ENCODE measurements around the gene UBL4B. TPM values are rescaled to one million over a fixed set of nuclear protein-coding genes. Genes with fewer than 3 reads are reported as not detected.

Gene UBL4B
- total RNA-seq (not detected), polyA plus RNA-seq (not detected)
- long read RNA-seq, donor 1: 0 reads
- long read RNA-seq, donor 2: 0 reads

GRCh38 chr1:110112143-110112542 lies at the start of gene UBL4B:
Gene UBL4B, plus strand, starts transcription at chr1:110112443. Its CDS starts 92 bp downstream, at chr1:110112535.
- no peaks in the 10 kb centered on the region for H3K36me3 ChIP-seq
- TF ChIP-seq CTCF (IDR thresholded peaks at IDR 0.05 in 8 of 11, conservative IDR thresholded peaks at IDR 0.05 in 3 of 11): no peak
- TF ChIP-seq POLR2A (IDR thresholded peaks at IDR 0.05): no peak
- TF ChIP-seq POLR2AphosphoS5 (IDR thresholded peaks at IDR 0.05): no peak
- intact Hi-C loops (cut with DNase I; ENCODE audit: low total_unique reads): no loop called here
- DNase-seq: no peak
- H3K4me3 ChIP-seq: no peak within 1 kb of the TSS
- H3K9me3 ChIP-seq: no peaks in the 10 kb centered on the region
- peaks cover 0 to 37% (median 0%) of the 10 kb centered on the region in 7 donors for H3K27me3 ChIP-seq (replicated peaks in 1 of 7)
- H3K27ac ChIP-seq: no peak within 1 kb of the TSS
- 81 to 88% (median 87%) methylated on average over 5 of the region's 5 CpGs for WGBS, 5 donors
- no peaks in the 10 kb centered on the region for H3K4me1 ChIP-seq

- H3K27me3 ChIP-seq (replicated peaks in 1 of 7): peaks cover 1 to 27% (median 11%) of the 10 kb centered on the region in 7 donors
- no peak overlapping the region for H3K27ac ChIP-seq
- TF ChIP-seq POLR2AphosphoS5 (IDR thresholded peaks at IDR 0.05): no peak
- peaks cover 0 to 56% (median 14%) of the 10 kb centered on the region in 6 donors for H3K36me3 ChIP-seq
- H3K9me3 ChIP-seq: no peaks in the 10 kb centered on the region
- WGBS, 5 donors: 60 to 91% (median 86%) methylated on average over 2 of the region's 2 CpGs
- H3K4me3 ChIP-seq: no peak overlapping the region
- intact Hi-C loops (cut with DNase I; ENCODE audit: low total_unique reads): no loop called here
- H3K4me1 ChIP-seq: peaks cover 1 to 23% (median 9%) of the 10 kb centered on the region in 6 donors
- no peak for DNase-seq
Observed at GRCh38 chr1:110062612-110063011, 49.6 kb upstream of the UBL4B start.

- DNase-seq: no peak
- Histone ChIP-seq H3K9me3 (no peaks in the 10 kb centered on the region), H3K27ac (no peak overlapping the region), H3K36me3 (peaks cover 0 to 45% (median 4%) of the 10 kb centered on the region in 6 donors), H3K27me3 (replicated peaks in 1 of 7) (peaks cover 9 to 39% (median 23%) of the 10 kb centered on the region in 7 donors), H3K4me1 (peaks cover 8 to 23% (median 15%) of the 10 kb centered on the region in 6 donors), H3K4me3 (no peak overlapping the region)
- 37 to 87% (median 65%) methylated on average over 4 of the region's 4 CpGs for WGBS, 5 donors
- TF ChIP-seq POLR2A (IDR thresholded peaks at IDR 0.05): no peak
- no peak for TF ChIP-seq POLR2AphosphoS5 (IDR thresholded peaks at IDR 0.05)
- TF ChIP-seq CTCF (IDR thresholded peaks at IDR 0.05 in 8 of 11, conservative IDR thresholded peaks at IDR 0.05 in 3 of 11): no peak
- intact Hi-C loops (cut with DNase I; ENCODE audit: low total_unique reads): no loop called here
Observed at GRCh38 chr1:110063781-110064180, 48.5 kb upstream of the UBL4B start.

- DNase-seq: no peak
- WGBS, 5 donors: 56 to 83% (median 78%) methylated on average over 8 to 18 of the region's 18 CpGs
- Histone ChIP-seq H3K9me3 (no peaks in the 10 kb centered on the region), H3K36me3 (peaks cover 0 to 35% (median 2%) of the 10 kb centered on the region in 6 donors), H3K27ac (no peak overlapping the region), H3K4me1 (peaks cover 18 to 31% (median 25%) of the 10 kb centered on the region in 6 donors), H3K4me3 (no peak overlapping the region), H3K27me3 (replicated peaks in 1 of 7) (peaks cover 15 to 49% (median 32%) of the 10 kb centered on the region in 7 donors)
- TF ChIP-seq POLR2AphosphoS5 (IDR thresholded peaks at IDR 0.05) (no peak), CTCF (IDR thresholded peaks at IDR 0.05 in 8 of 11, conservative IDR thresholded peaks at IDR 0.05 in 3 of 11) (no peak), POLR2A (IDR thresholded peaks at IDR 0.05) (no peak)
- intact Hi-C loops (cut with DNase I; ENCODE audit: low total_unique reads): no loop called here
Observed at GRCh38 chr1:110064576-110065337, 47.5 kb upstream of the UBL4B start.

Data from spleen (tissue), 13 donors.